ENCODE data around the gene SNX20. TPM values are rescaled to one million over a fixed set of nuclear protein-coding genes. Genes with fewer than 3 reads are reported as not detected.

SNX20 gene
- total RNA-seq, 1 experiment from 2014 or later, result not detected

DNA sequence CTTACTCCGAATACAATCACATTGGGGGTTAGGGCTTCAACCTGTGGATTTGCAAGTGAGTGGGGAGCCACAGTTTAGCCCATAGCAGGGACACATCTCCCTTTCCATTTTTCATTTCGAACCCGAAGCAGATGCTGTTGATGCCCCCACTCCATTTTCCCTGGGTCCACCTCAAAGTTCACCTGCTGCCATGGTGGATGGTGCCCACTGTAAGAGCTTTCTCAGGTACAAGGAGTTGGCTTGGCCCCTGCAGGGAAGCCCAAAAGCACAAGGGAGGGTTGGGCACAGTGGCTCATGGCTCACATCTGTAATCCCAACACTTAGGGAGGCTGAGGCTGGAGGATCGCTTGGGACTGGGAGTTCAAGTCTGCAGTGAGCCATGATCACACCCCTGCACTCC lies 51.8 kb downstream of the SNX20 start:
- no peak overlapping the region for H3K23ac ChIP-seq (ENCODE audit: insufficient read length, low read depth, low read length)
- no peak overlapping the region for H3K4me2 ChIP-seq (ENCODE audit: insufficient read depth, insufficient read length, low read length)
- no peaks in the 10 kb centered on the region for H3K79me2 ChIP-seq (ENCODE audit: insufficient read depth, low read length)
- no peaks in the 10 kb centered on the region for H4K20me1 ChIP-seq (ENCODE audit: control insufficient read depth, insufficient read depth, insufficient read length)
- no peak overlapping the region for H2AFZ ChIP-seq (ENCODE audit: low read length)
- no peak overlapping the region for H2BK20ac ChIP-seq (ENCODE audit: low read depth, low read length, poor library complexity, severe bottlenecking)
- no CpG with 5 or more reads among the region's 4 CpGs for WGBS (ENCODE audit: extremely low coverage, insufficient read length, low lambda C conversion rate)
- H3K27ac ChIP-seq (ENCODE audit: insufficient read length, low read depth, low read length), result no peak overlapping the region
- no peak overlapping the region for H3K56ac ChIP-seq (ENCODE audit: insufficient read length, low read depth, low read length)
- Mint-ChIP-seq H3K4me3 (no peak overlapping the region), H3K27me3 (ENCODE audit: low read depth) (no peaks in the 10 kb centered on the region; the same call in 1 of the 2 replicates), H3K4me1 (peaks cover 0 to 4% of the 10 kb centered on the region in 2 experiments; a peak in 1 of 4 replicates), H3K9me3 (no peaks in the 10 kb centered on the region), H3K27ac (peak overlapping the region in 1 of 3 experiments; percentile 55; a peak in 1 of 7 replicates), H3K36me3 (ENCODE audit: insufficient read depth in 1 of 3, low read depth in 3 of 3) (no peaks in the 10 kb centered on the region)
- TF ChIP-seq CTCF (conservative IDR thresholded peaks at IDR 0.05), result no peak
- no peak overlapping the region for H4K8ac ChIP-seq (replicated peaks; ENCODE audit: insufficient read length, low read depth, low read length)
- DNase-seq, result no peak
- H2BK15ac ChIP-seq (ENCODE audit: low read depth, low read length), result no peak overlapping the region
- no peak overlapping the region for H3K9ac ChIP-seq (ENCODE audit: extremely low read depth, insufficient read length, low read length)
- no peak overlapping the region for H4K91ac ChIP-seq (ENCODE audit: insufficient read length, low read depth, low read length)
- H3K79me1 ChIP-seq (ENCODE audit: insufficient read depth, low read depth, low read length, poor library complexity, severe bottlenecking), result no peaks in the 10 kb centered on the region
- no peaks in the 10 kb centered on the region for H3K23me2 ChIP-seq (ENCODE audit: insufficient read length, low read depth, low read length, poor library complexity, severe bottlenecking)
- H2BK5ac ChIP-seq (ENCODE audit: insufficient read length, low read length), result no peak overlapping the region
- no peak overlapping the region for H2BK120ac ChIP-seq (ENCODE audit: low read depth, low read length, poor library complexity, severe bottlenecking)
- H3T11ph ChIP-seq (ENCODE audit: low read length), result no peak overlapping the region
- H3K9me3 ChIP-seq (ENCODE audit: control insufficient read depth, low read depth, low read length), result no peaks in the 10 kb centered on the region
- no peak overlapping the region for H4K5ac ChIP-seq (ENCODE audit: insufficient read length, low read depth, low read length)
- no peak overlapping the region for H2AK5ac ChIP-seq (ENCODE audit: insufficient read length, low read length)
- H3K4ac ChIP-seq (ENCODE audit: low read depth, low read length), result no peak overlapping the region
- H3K4me1 ChIP-seq (ENCODE audit: insufficient read depth, low read length), result no peaks in the 10 kb centered on the region
- no peaks in the 10 kb centered on the region for H3K27me3 ChIP-seq (ENCODE audit: insufficient read depth, low read length)
- no peak overlapping the region for H3K18ac ChIP-seq (ENCODE audit: insufficient read length, low read depth, low read length)
- H2BK12ac ChIP-seq (ENCODE audit: insufficient read length, low read depth, low read length), result no peak overlapping the region
- H3K14ac ChIP-seq (ENCODE audit: insufficient read depth, low read length), result no peak overlapping the region

Measured in H9 (cell line).